WERI-Rb-1 (cell line): Measurements from ENCODE around the gene DDX56.
"Not testable (repeated sequence)": the region's sequence is repeated elsewhere in the genome, so short reads cannot be mapped to it uniquely, and the experiment has no call there.

ENCODE experiments used
- DNase-seq: peaks from one replicate; pipeline ENCODE4 v3.0.0-alpha.2; 2020
- H3K27ac ChIP-seq: fragments of 250-450 bp; sonication (Bioruptor Pico); 2 replicates; pipeline ENCODE4 v1.5.1; 2020; ENCODE audit warnings: mild to moderate bottlenecking, moderate library complexity
- H3K27me3 ChIP-seq: fragments of 250-450 bp; sonication (Bioruptor Pico); 2 replicates; pipeline ENCODE4 v1.5.1; 2021; ENCODE audit warnings: mild to moderate bottlenecking, low read depth, moderate library complexity; ENCODE audit not compliant: insufficient read depth, severe bottlenecking
- H3K36me3 ChIP-seq: fragments of 250-450 bp; sonication (Bioruptor Pico); 2 replicates; pipeline ENCODE4 v1.5.1; 2020; ENCODE audit warnings: mild to moderate bottlenecking, moderate library complexity
- H3K4me3 ChIP-seq: 2 replicates; pipeline ENCODE4 v1.5.1; 2011; ENCODE audit warnings: low read depth, mild to moderate bottlenecking, control low read depth, low read length
- H3K9me3 ChIP-seq: fragments of 250-450 bp; sonication (Bioruptor Pico); 2 replicates; pipeline ENCODE4 v1.5.1; 2021; ENCODE audit warnings: mild to moderate bottlenecking, moderate library complexity; ENCODE audit not compliant: severe bottlenecking
- CTCF ChIP-seq: IDR thresholded peaks from 2 replicates; pipeline ENCODE4 v1.5.1; 2011; ENCODE audit warnings: low read depth, mild to moderate bottlenecking, control low read depth, inconsistent platforms, low read length

DDX56 gene

DNA sequence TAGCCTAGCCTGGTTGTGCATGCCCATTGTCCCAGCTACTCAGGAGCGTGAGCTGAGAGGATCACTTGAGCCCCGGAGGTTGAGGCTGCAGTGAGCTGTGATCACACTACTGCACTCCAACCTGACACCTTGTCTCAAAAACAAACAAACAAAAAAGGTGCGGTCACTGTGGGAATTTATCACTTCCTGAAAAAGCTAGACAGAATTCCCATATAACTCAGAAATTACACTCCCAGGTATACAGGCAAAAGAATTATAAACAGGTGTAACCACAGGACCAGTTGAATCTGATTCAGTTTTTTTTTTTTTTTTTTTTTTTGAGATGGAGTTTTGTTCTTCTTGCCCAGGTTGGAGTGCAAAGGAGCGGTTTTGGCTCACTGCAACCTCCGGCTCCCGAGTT, 29.5 kb upstream of the DDX56 start:
- DNase-seq, result no peak
- no peak overlapping the region for H3K4me3 ChIP-seq
- H3K27me3 ChIP-seq, result no peaks in the 10 kb centered on the region
- no peak for TF ChIP-seq CTCF
- no peak overlapping the region for H3K27ac ChIP-seq
- no peaks in the 10 kb centered on the region for H3K9me3 ChIP-seq
- H3K36me3 ChIP-seq, result peaks cover 6% of the 10 kb centered on the region

- H3K9me3 ChIP-seq, result no peaks in the 10 kb centered on the region
- DNase-seq, result no peak
- no peak for TF ChIP-seq CTCF
- no peak overlapping the region for H3K27ac ChIP-seq
- no peaks in the 10 kb centered on the region; the same call in 1 of the 2 replicates for H3K36me3 ChIP-seq
- H3K4me3 ChIP-seq, result no peak overlapping the region
- no peaks in the 10 kb centered on the region for H3K27me3 ChIP-seq
Observed at GRCh38 chr7:44602576-44602910, 28.8 kb upstream of the DDX56 start.

GRCh38 chr7:44599222-44599621, 25.5 kb upstream of the DDX56 start:
- H3K27me3 ChIP-seq, result no peaks in the 10 kb centered on the region
- no peak overlapping the region for H3K4me3 ChIP-seq
- no peaks in the 10 kb centered on the region for H3K36me3 ChIP-seq
- no peaks in the 10 kb centered on the region for H3K9me3 ChIP-seq
- no peak overlapping the region for H3K27ac ChIP-seq
- DNase-seq, result no peak
- no peak for TF ChIP-seq CTCF

DNA sequence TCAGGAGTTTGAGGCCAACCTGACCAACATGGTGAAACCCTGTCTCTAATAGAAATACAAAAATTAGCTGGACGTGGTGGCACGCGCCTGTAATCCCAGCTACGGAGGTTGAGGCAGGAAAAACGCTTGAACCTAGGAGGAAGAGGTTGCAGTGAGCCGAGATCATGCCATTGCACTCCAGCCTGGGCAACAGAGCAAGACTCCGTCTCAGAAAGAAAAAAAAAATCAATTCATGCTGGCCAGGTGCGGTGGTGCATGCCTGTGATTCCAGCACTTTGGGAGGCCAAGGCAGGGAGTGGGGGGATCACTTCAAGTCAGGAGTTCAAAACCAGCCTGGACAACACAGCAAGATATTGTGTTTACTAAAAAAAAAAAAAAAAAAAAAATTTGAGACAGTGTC, 23.5 kb upstream of the DDX56 start:
- H3K27ac ChIP-seq, H3K9me3 ChIP-seq, H3K36me3 ChIP-seq, H3K4me3 ChIP-seq, H3K27me3 ChIP-seq, DNase-seq: not testable (repeated sequence)

GRCh38 chr7:44595934-44596635, 22.4 kb upstream of the DDX56 start:
- H3K36me3 ChIP-seq, result no peaks in the 10 kb centered on the region
- peak overlapping the region; percentile 3; the same call in 1 of the 2 replicates for H3K27ac ChIP-seq
- no peak overlapping the region for H3K4me3 ChIP-seq
- no peaks in the 10 kb centered on the region for H3K27me3 ChIP-seq
- TF ChIP-seq CTCF, result no peak
- no peak for DNase-seq
- H3K9me3 ChIP-seq, result no peaks in the 10 kb centered on the region

DNA sequence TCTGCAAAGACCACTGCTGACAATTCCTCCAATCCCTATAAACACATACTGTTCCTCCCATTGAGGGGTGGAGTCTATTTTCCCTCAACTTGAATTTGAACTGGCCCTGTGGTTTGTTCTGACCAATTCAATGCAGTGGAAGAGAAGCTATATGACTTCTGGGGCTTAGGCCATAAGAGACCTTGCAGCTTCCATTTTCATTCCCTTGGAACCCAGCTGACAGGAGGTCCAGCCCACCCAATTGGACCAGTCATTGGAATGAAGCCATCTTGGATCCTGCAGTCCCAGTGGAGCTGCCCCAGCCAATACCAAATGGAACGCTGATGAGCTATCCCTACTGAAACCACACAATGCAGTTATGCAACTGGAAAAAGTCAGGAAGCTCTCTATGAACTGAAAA, 17.2 kb upstream of the DDX56 start:
- no peak for DNase-seq
- Histone ChIP-seq H3K36me3 (no peaks in the 10 kb centered on the region), H3K4me3 (no peak overlapping the region), H3K27me3 (no peaks in the 10 kb centered on the region), H3K27ac (no peak overlapping the region), H3K9me3 (no peaks in the 10 kb centered on the region)
- TF ChIP-seq CTCF, result no peak
